NCI-H748 (cell line): ENCODE results near the gene MTA1.

ENCODE experiments used
- DNase-seq: peaks from one replicate; lab custom pipeline; 2025; ENCODE audit not compliant: unreplicated experiment; lab: John Stamatoyannopoulos, UW

MTA1 gene

GRCh38 chr14:105495990-105496830 is 76.6 kb downstream of the MTA1 start:
- DNase-seq, result no peak

- DNase-seq, result no peak
These were observed 77.4 kb downstream of the MTA1 start for GRCh38 chr14:105496831-105497591.

- no peak for DNase-seq
These were observed 78.2 kb downstream of the MTA1 start for GRCh38 chr14:105497671-105498429.

GRCh38 chr14:105498430-105499255 is 79.0 kb downstream of the MTA1 start:
- DNase-seq, result no peak

GRCh38 chr14:105499256-105500035 is 79.8 kb downstream of the MTA1 start:
- DNase-seq, result no peak

GRCh38 chr14:105500036-105500725 is 80.6 kb downstream of the MTA1 start:
- no peak for DNase-seq

GRCh38 chr14:105500726-105501101 is 81.1 kb downstream of the MTA1 start:
- DNase-seq, result no peak

- no peak for DNase-seq
These were observed 82.1 kb downstream of the MTA1 start for GRCh38 chr14:105501504-105502291.

GRCh38 chr14:105502446-105503295 is 83.0 kb downstream of the MTA1 start:
- no peak for DNase-seq

- DNase-seq, result no peak
These were observed 83.6 kb downstream of the MTA1 start for GRCh38 chr14:105503296-105503640.

- DNase-seq, result no peak
These were observed 84.5 kb downstream of the MTA1 start for GRCh38 chr14:105503935-105504692.

GRCh38 chr14:105505101-105505500 is 85.5 kb downstream of the MTA1 start:
- no peak for DNase-seq

- DNase-seq, result no peak
These were observed 87.6 kb downstream of the MTA1 start for GRCh38 chr14:105507247-105507646.

GRCh38 chr14:105508069-105508468 is 88.4 kb downstream of the MTA1 start:
- DNase-seq, result no peak

GRCh38 chr14:105508601-105509000 is 89.0 kb downstream of the MTA1 start:
- no peak for DNase-seq

- DNase-seq, result no peak
These were observed 97.5 kb downstream of the MTA1 start for GRCh38 chr14:105517096-105517495.
